Spleen (tissue), 11 donors: ENCODE measurements around the gene EHD2. TPM values are rescaled to one million over a fixed set of nuclear protein-coding genes. Genes with fewer than 3 reads are reported as not detected.

Experiments
- DNase-seq: peaks from one replicate; pipeline ENCODE4 v3.0.0-alpha.2; 2020
- H3K27ac ChIP-seq, 8 donors: fragments of 200-600 bp; sonication (generic) in 7 of 8; 1 replicate in 4 of 8; 2 replicates in 4 of 8; pipeline versions ENCODE4 v1.5.0 to v1.8.0; 2016 to 2021; ENCODE audit warnings: inconsistent platforms in 4 of 8, mild to moderate bottlenecking in 4 of 8, moderate library complexity in 1 of 8
- H3K27me3 ChIP-seq, 7 donors: fragments of 200-600 bp; sonication (generic) in 6 of 7; replicated peaks in 1 of 7; 1 replicate in 4 of 7; 2 replicates in 3 of 7; pipeline versions ENCODE4 v1.5.0 to v1.8.0; 2016 to 2021; ENCODE audit warnings: inconsistent platforms in 3 of 7, mild to moderate bottlenecking in 1 of 7
- H3K36me3 ChIP-seq, 6 donors: fragments of 200-600 bp; sonication (generic) in 5 of 6; 1 replicate in 4 of 6; 2 replicates in 2 of 6; pipeline versions ENCODE4 v1.5.0 to v1.8.0; 2016 to 2021; ENCODE audit warnings: inconsistent platforms in 2 of 6
- H3K4me1 ChIP-seq, 6 donors: fragments of 200-600 bp; sonication (generic) in 5 of 6; 1 replicate in 3 of 6; 2 replicates in 3 of 6; pipeline versions ENCODE4 v1.5.0 to v1.8.0; 2016 to 2021; ENCODE audit warnings: inconsistent platforms in 3 of 6
- H3K4me3 ChIP-seq, 8 donors: fragments of 200-600 bp; sonication (generic) in 7 of 8; 1 replicate in 4 of 8; 2 replicates in 4 of 8; pipeline versions ENCODE4 v1.5.0 to v1.8.0; 2016 to 2021; ENCODE audit warnings: inconsistent platforms in 4 of 8, mild to moderate bottlenecking in 4 of 8, moderate library complexity in 2 of 8
- H3K9me3 ChIP-seq, 8 donors: fragments of 200-600 bp; sonication (generic) in 7 of 8; 1 replicate in 4 of 8; 2 replicates in 4 of 8; pipeline versions ENCODE4 v1.5.0 to v1.8.0; 2016 to 2021; ENCODE audit warnings: inconsistent platforms in 4 of 8
- CTCF ChIP-seq, 11 experiments: fragments of 200-600 bp in 7 of 11; fragments of 450-650 bp in 4 of 11; sonication (generic) in 4 of 11; IDR thresholded peaks in 8 of 11; conservative IDR thresholded peaks in 3 of 11; 1 replicate in 7 of 11; 2 replicates in 4 of 11; pipeline versions ENCODE4 v1.4.0 to v1.8.0; 2016 to 2021; ENCODE audit warnings: antibody characterized with exemption in 11 of 11, inconsistent platforms in 4 of 11, mild to moderate bottlenecking in 1 of 11
- POLR2A ChIP-seq, 3 donors: fragments of 450-650 bp; IDR thresholded peaks; one replicate each; pipeline ENCODE4 v1.5.1; 2017; ENCODE audit warnings: antibody characterized with exemption in 3 of 3, mild to moderate bottlenecking in 1 of 3
- POLR2AphosphoS5 ChIP-seq, 3 donors: sonication (generic); formaldehyde crosslinking; IDR thresholded peaks; one replicate each; pipeline ENCODE4 v1.5.1; 2017; ENCODE audit warnings: antibody characterized with exemption in 3 of 3
- WGBS, 5 donors: extraction: QIAGEN DNeasy Blood & Tissue Kit in 3 of 5; methylation state at CpG; one replicate each; pipeline versions ENCODE4 v1.1.5 to v1.1.7; 2013 to 2018; 5-methylcytosine and 5-hydroxymethylcytosine counted together
- intact Hi-C: fragments of 100-400 bp; cut with DNase I; formaldehyde crosslinking; loops from one replicate; pipeline ENCODE4 v1.15.0; 2023; ENCODE audit warnings: low total_unique reads
- polyA plus RNA-seq, 3 donors: library from polyadenylated mRNA; stranded (reverse); fragments of 200-250 nt; gene quantifications; one replicate each; pipeline ENCODE4 v1.2.1, GENCODE V29; 2013
- total RNA-seq, 7 donors: library from RNA; depleted of rRNA in 3 of 7; stranded (reverse); fragments of >200 nt in 3 of 7; fragmentation: NEBNext Ultra II Directional in 4 of 7; extraction: Animal tissue kit (Norgen Biotek cat#: 25700) in 4 of 7; gene quantifications; one replicate each; pipeline versions ENCODE4 v1.1.0 to v1.2.1, GENCODE V29; 2016 to 2021
- donor health status: healthy with polysubstance abuse.
- donor health status: DM: no; HTN: no; CAD: no; lungs with moderate emphysema.
- donor health status: DM: no; HTN: no; CAD: no.
- donor health status: Bipolar disorder and iron deficiency.
- donor health status: healthy.
- donor health status: DM: no; HTN: no; CAD: no.
- donor health status: DM: yes; HTN: yes; CAD: no.

EHD2 gene
- total and polyA plus RNA-seq, 10 donors, result 6.9 to 87.7 (median 57.5) TPM

GRCh38 chr19:47729799-47730520 lies 16.7 kb downstream of the EHD2 start:
- Histone ChIP-seq H3K27me3 (peaks cover 0 to 29% (median 16%) of the 10 kb centered on the region in 7 donors), H3K4me1 (peaks cover 0 to 49% (median 25%) of the 10 kb centered on the region in 6 donors), H3K4me3 (peak overlapping the region in 2 of 8 donors; percentile 15 to 45), H3K9me3 (no peaks in the 10 kb centered on the region), H3K27ac (peak overlapping the region; percentile 35 to 81 (median 72)), H3K36me3 (peaks cover 0 to 31% (median 3%) of the 10 kb centered on the region in 6 donors)
- TF ChIP-seq POLR2AphosphoS5 (IDR thresholded peaks at IDR 0.05) (peak; percentile 67 to 87 (median 79)), CTCF (IDR thresholded peaks at IDR 0.05 in 8 of 11, conservative IDR thresholded peaks at IDR 0.05 in 3 of 11) (no peak)
- 9 to 17% (median 14%) methylated on average over 30 of the region's 30 CpGs for WGBS, 5 donors
- intact Hi-C loops, result no loop called here
- DNase-seq, result peak; percentile 83

DNA sequence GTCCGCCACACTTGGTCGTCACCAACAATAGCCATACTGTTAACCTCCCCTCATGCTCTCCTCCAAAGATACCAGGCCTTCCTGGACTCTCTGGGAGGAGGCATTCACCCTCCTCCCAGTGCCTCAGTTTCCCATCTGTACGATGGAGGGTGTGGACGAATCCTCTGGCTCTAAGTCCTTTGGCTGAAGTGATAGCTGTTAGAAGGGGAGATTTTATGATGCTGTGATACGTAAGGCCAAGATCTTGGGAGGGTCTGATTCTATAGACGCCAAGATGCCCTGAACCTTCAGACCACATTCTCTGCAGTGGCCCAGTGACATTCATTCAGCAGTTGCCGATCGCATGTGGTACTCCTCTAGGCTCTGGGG lies 17.3 kb downstream of the EHD2 start:
- 79 to 86% (median 84%) methylated on average over 8 of the region's 8 CpGs for WGBS, 5 donors

GRCh38 chr19:47730910-47731309 lies 17.7 kb downstream of the EHD2 start:
- H3K27ac ChIP-seq, result peak overlapping the region in 4 of 8 donors; percentile 71 to 81 (median 76)
- TF ChIP-seq CTCF (IDR thresholded peaks at IDR 0.05 in 8 of 11, conservative IDR thresholded peaks at IDR 0.05 in 3 of 11) (no peak), POLR2A (IDR thresholded peaks at IDR 0.05) (no peak), POLR2AphosphoS5 (IDR thresholded peaks at IDR 0.05) (no peak)
- WGBS, 5 donors, result 88 to 92% (median 90%) methylated on average over 8 of the region's 8 CpGs
- H3K4me3 ChIP-seq, result no peak overlapping the region
- H3K4me1 ChIP-seq, result peaks cover 0 to 45% (median 25%) of the 10 kb centered on the region in 6 donors
- H3K27me3 ChIP-seq, result peaks cover 0 to 29% (median 16%) of the 10 kb centered on the region in 7 donors
- H3K36me3 ChIP-seq, result peaks cover 0 to 29% (median 1%) of the 10 kb centered on the region in 6 donors
- intact Hi-C loops, result no loop called here
- DNase-seq, result peak; percentile 36
- no peaks in the 10 kb centered on the region for H3K9me3 ChIP-seq

More for the DNA sequence above, 17.3 kb downstream of the EHD2 start:
- H3K36me3 ChIP-seq, result peaks cover 0 to 30% (median 3%) of the 10 kb centered on the region in 6 donors
- no peaks in the 10 kb centered on the region for H3K9me3 ChIP-seq
- peaks cover 0 to 49% (median 25%) of the 10 kb centered on the region in 6 donors for H3K4me1 ChIP-seq
- TF ChIP-seq CTCF (IDR thresholded peaks at IDR 0.05 in 8 of 11, conservative IDR thresholded peaks at IDR 0.05 in 3 of 11), result no peak
- TF ChIP-seq POLR2AphosphoS5 (IDR thresholded peaks at IDR 0.05), result no peak
- no peak for TF ChIP-seq POLR2A (IDR thresholded peaks at IDR 0.05)
- peak overlapping the region in 1 of 8 donors; percentile 45 for H3K4me3 ChIP-seq
- no peak for DNase-seq
- peaks cover 0 to 29% (median 16%) of the 10 kb centered on the region in 7 donors for H3K27me3 ChIP-seq
- peak overlapping the region in 5 of 8 donors; percentile 71 to 81 (median 77) for H3K27ac ChIP-seq
- intact Hi-C loops, result no loop called here

DNA sequence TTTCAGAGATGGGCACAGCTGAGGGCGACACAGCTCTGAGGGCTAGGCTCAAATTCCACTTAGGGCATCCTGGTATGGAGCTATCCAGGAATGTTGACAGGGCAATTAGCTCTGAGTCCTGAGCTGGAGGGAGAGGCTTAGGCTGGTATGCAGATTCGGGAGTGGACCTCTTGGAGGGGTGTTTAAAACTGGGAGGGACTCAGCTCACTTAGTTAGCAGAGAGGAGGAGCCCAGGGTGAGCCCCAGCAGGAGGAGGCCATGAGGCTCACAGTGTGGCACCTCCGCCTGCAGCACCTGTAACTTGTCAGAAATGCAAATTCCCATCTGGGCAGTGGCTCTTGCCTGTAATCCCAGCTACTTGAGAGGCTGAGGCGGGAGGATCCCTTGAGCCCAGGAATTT lies 21.9 kb downstream of the EHD2 start:
- H3K4me1 ChIP-seq, result peaks cover 0 to 8% (median 5%) of the 10 kb centered on the region in 6 donors
- intact Hi-C loops, result no loop called here
- H3K27me3 ChIP-seq, result peaks cover 0 to 13% (median 3%) of the 10 kb centered on the region in 7 donors
- 73 to 93% (median 84%) methylated on average over 4 of the region's 4 CpGs for WGBS, 5 donors
- H3K9me3 ChIP-seq, result no peaks in the 10 kb centered on the region
- no peak overlapping the region for H3K4me3 ChIP-seq
- TF ChIP-seq POLR2A (IDR thresholded peaks at IDR 0.05) (no peak), POLR2AphosphoS5 (IDR thresholded peaks at IDR 0.05) (no peak), CTCF (IDR thresholded peaks at IDR 0.05 in 8 of 11, conservative IDR thresholded peaks at IDR 0.05 in 3 of 11) (no peak)
- peaks cover 0 to 48% (median 0%) of the 10 kb centered on the region in 6 donors for H3K36me3 ChIP-seq
- no peak for DNase-seq
- no peak overlapping the region for H3K27ac ChIP-seq
